Esophagus squamous epithelium (tissue), 5 donors: ENCODE results near the gene SH3TC1. TPM values are rescaled to one million over a fixed set of nuclear protein-coding genes. Genes with fewer than 3 reads are reported as not detected.

ENCODE experiments used
- DNase-seq: peaks from one replicate; lab custom pipeline; 2025; lab: John Stamatoyannopoulos, UW
- H3K27ac ChIP-seq, 4 donors: fragments of 200-600 bp; sonication (generic); one replicate each; pipeline ENCODE4 v1.5.1; 2016 to 2019; ENCODE audit warnings: mild to moderate bottlenecking in 1 of 4
- H3K27me3 ChIP-seq, 4 donors: fragments of 200-600 bp; sonication (generic); 1 replicate in 3 of 4; 2 replicates in 1 of 4; pipeline versions ENCODE4 v1.5.1 to v1.6.0; 2017 to 2021; ENCODE audit warnings: antibody characterized with exemption in 1 of 4
- H3K36me3 ChIP-seq, 3 donors: fragments of 200-600 bp; sonication (generic); one replicate each; pipeline ENCODE4 v1.5.1; 2016 to 2019
- H3K4me1 ChIP-seq, 3 donors: fragments of 200-600 bp; sonication (generic); one replicate each; pipeline ENCODE4 v1.5.1; 2017 to 2019
- H3K4me3 ChIP-seq, 4 donors: fragments of 200-600 bp; sonication (generic); 1 replicate in 3 of 4; 2 replicates in 1 of 4; pipeline ENCODE4 v1.5.1; 2016 to 2019; ENCODE audit warnings: mild to moderate bottlenecking in 2 of 4, moderate library complexity in 1 of 4
- H3K9me3 ChIP-seq, 3 donors: fragments of 200-600 bp; sonication (generic); one replicate each; pipeline ENCODE4 v1.5.1; 2016 to 2019
- POLR2A ChIP-seq, 4 donors: fragments of 450-650 bp; IDR thresholded peaks; one replicate each; pipeline ENCODE4 v1.6.1; 2017; ENCODE audit warnings: antibody characterized with exemption in 4 of 4, mild to moderate bottlenecking in 4 of 4, moderate library complexity in 3 of 4
- WGBS, 2 donors: methylation state at CpG; one replicate each; pipeline ENCODE4 v1.1.5; 2018; 5-methylcytosine and 5-hydroxymethylcytosine counted together
- intact Hi-C: fragments of 100-400 bp; cut with DNase I; formaldehyde crosslinking; loops from one replicate; pipeline ENCODE4 v1.15.0; 2022
- total RNA-seq, 4 donors: library from RNA; depleted of rRNA; stranded (reverse); fragments of >200 nt; gene quantifications; one replicate each; pipeline ENCODE4 v1.1.0, GENCODE V29; 2016
- TF ChIP-seq, protein P1 (sequence below), 6 experiments: fragments of 450-650 bp in 4 of 6; fragments of 200-600 bp in 2 of 6; sonication (generic) in 2 of 6; IDR thresholded peaks; one replicate each; pipeline ENCODE4 v1.5.1; 2016 to 2019; ENCODE audit warnings: antibody characterized with exemption in 6 of 6, mild to moderate bottlenecking in 4 of 6, moderate library complexity in 4 of 6
- donor health status: DM: yes; HTN: yes; CAD: no.

SH3TC1 gene
- total RNA-seq, 4 donors from 2014 or later: 24.6 to 31.2 (median 27.1) TPM

DNA sequence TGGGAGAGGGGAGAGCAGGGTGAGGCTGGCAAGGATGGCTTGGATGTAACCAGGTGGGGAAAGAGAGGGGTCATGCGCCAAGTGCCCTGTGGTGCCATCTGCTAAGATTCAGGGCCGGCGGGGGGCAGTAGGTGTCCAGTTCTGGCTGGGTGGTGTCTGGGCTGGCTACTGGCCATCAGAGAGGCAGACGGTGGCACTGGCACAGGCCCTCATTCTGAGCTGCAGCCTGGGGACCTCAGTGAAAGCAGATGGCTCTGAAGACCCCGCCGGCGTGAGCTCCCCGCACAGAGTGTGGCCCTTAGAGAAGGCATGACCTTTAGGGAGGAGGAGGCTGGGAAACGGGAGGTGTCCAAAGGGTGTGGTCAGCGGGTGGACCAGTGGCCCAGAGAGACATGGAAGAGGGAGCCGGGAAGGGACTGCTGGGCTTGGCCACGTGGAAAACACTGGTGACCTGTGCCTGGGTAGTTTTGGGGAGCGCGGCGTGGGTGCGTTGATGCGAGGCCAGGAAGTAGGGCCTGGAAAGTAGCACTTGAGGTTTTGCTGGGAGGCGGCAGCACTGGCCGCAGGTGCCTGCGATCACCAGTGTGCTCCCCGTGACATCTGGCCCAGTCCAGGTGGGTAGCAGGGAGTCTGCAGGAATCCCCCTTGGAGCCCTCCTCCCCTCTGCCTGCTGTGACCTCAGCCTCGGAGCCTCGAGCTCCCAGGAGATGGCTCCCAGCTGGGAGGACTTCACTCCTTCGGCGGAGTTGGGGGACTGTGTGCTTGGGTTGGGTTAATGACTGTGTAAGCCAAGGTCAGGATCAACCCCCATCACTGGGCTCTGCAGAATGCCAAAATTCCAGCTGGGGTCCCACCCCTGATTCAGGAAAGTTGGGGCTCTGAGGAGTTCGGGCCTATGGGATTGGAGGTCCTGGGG, 9.3 kb upstream of the SH3TC1 start:
- intact Hi-C loops: no loop called here
- Histone ChIP-seq H3K4me3 (no peak overlapping the region), H3K27me3 (no peaks in the 10 kb centered on the region), H3K4me1 (peaks cover 46 to 92% (median 65%) of the 10 kb centered on the region in 3 donors), H3K9me3 (no peaks in the 10 kb centered on the region), H3K27ac (peak overlapping the region; percentile 86 to 92 (median 88)), H3K36me3 (no peaks in the 10 kb centered on the region)
- no peak for DNase-seq
- WGBS, 2 donors: 83 to 88% methylated on average over 20 to 24 of the region's 26 CpGs
- no peak for TF ChIP-seq POLR2A (IDR thresholded peaks at IDR 0.05)
- TF ChIP-seq, protein P1, sequence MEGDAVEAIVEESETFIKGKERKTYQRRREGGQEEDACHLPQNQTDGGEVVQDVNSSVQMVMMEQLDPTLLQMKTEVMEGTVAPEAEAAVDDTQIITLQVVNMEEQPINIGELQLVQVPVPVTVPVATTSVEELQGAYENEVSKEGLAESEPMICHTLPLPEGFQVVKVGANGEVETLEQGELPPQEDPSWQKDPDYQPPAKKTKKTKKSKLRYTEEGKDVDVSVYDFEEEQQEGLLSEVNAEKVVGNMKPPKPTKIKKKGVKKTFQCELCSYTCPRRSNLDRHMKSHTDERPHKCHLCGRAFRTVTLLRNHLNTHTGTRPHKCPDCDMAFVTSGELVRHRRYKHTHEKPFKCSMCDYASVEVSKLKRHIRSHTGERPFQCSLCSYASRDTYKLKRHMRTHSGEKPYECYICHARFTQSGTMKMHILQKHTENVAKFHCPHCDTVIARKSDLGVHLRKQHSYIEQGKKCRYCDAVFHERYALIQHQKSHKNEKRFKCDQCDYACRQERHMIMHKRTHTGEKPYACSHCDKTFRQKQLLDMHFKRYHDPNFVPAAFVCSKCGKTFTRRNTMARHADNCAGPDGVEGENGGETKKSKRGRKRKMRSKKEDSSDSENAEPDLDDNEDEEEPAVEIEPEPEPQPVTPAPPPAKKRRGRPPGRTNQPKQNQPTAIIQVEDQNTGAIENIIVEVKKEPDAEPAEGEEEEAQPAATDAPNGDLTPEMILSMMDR (IDR thresholded peaks at IDR 0.05): no peak

DNA sequence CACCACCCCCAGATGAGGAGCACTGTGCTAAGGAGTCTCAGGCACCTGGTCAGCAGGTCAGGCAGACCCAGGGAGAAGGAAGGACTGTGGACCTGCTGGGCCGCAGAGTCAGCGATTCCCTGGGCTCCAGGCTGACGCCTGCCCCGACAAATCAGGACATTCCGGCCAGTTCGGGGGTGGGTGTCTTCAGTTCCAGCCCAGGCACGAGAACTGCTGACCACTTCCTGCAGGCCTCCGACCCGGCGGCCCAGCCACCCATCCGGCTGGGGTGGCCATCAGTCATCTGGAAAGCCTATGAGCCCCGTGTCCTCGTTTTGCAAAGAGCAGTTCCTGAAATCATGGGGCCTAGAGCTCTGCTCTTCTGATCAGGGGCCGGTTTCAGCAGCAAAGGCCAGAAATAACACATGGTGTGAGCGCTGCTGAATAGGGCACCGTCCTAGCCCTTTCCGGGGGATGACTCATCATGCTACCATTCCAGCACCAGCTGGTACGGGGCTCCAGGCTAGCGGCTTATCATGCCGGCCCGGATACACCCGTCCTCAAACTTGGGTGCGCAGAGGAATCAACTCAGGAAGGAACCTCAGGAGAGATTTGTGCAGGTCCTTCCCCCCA, 7.8 kb upstream of the SH3TC1 start:
- TF ChIP-seq POLR2A (IDR thresholded peaks at IDR 0.05): peak in 1 of 4 donors; percentile 45
- TF ChIP-seq, protein P1 (IDR thresholded peaks at IDR 0.05): no peak
- intact Hi-C loops: no loop called here
- DNase-seq: peak; percentile 34

DNA sequence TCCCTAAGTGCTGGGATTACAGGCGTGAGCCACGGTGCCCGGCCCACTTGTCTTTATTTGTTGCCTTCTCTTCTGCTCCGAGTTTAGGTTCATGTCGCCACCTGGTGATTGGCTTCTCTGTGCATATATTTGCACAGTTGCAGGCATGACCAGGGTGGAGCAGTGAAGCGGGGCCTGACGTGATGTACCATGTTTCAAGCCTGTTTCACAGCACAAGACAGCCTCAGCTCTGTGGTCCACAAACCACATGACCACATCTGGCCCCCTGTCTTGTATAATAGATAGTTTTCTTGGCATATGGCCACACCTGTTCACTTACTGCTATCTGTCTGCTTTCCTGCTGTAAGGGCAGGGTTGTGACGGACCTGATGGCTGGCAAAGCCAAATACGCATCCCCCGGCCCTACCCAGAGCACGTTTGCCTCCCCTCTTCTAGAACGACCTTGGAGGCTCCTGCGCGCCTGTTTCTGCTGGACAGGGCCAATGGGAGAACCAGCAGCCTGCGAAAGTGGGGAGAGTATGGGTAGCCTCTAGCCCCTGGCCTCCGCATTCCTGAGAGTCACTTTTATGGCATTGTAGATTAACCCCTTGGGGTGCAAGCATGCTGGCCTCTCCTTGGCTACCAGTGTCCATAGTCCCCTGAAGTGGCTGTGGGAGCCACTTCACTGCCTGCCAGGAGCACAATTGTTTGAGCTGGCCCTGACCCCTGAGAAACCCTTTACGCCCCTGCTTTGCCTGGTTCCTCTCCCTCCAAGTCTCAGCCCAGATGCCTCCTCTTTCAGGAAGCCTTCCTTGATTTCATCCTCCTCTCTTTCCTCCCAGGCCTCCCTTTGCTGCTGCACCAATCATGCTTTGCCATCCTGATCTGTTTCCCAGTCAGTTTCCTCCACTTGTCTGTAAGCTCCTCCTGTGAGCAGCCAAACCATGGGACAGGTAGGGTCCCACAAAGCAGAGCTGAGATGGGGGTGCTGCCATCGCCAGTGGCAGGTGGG, 6.0 kb upstream of the SH3TC1 start:
- Histone ChIP-seq H3K4me1 (peaks cover 46 to 100% (median 72%) of the 10 kb centered on the region in 3 donors), H3K27me3 (no peaks in the 10 kb centered on the region), H3K27ac (peak overlapping the region; percentile 58 to 89 (median 86)), H3K9me3 (no peaks in the 10 kb centered on the region), H3K4me3 (no peak overlapping the region), H3K36me3 (no peaks in the 10 kb centered on the region)
- TF ChIP-seq POLR2A (IDR thresholded peaks at IDR 0.05): no peak
- TF ChIP-seq, protein P1 (IDR thresholded peaks at IDR 0.05): peak; percentile 27 to 69 (median 46)
- no peak for DNase-seq
- intact Hi-C loops: no loop called here
- 29 to 44% methylated on average over 3 to 10 of the region's 18 CpGs for WGBS, 2 donors

More for the DNA sequence above, 7.8 kb upstream of the SH3TC1 start:
- H3K36me3 ChIP-seq: no peaks in the 10 kb centered on the region
- H3K9me3 ChIP-seq: no peaks in the 10 kb centered on the region
- peak overlapping the region; percentile 86 to 92 (median 88) for H3K27ac ChIP-seq
- H3K4me3 ChIP-seq: peak overlapping the region in 1 of 4 donors; percentile 21
- no peaks in the 10 kb centered on the region for H3K27me3 ChIP-seq
- H3K4me1 ChIP-seq: peaks cover 46 to 93% (median 68%) of the 10 kb centered on the region in 3 donors
- 67% methylated on average over 3 of the region's 23 CpGs; no CpG with 5 or more reads in 1 of the 2 donors for WGBS, 2 donors

DNA sequence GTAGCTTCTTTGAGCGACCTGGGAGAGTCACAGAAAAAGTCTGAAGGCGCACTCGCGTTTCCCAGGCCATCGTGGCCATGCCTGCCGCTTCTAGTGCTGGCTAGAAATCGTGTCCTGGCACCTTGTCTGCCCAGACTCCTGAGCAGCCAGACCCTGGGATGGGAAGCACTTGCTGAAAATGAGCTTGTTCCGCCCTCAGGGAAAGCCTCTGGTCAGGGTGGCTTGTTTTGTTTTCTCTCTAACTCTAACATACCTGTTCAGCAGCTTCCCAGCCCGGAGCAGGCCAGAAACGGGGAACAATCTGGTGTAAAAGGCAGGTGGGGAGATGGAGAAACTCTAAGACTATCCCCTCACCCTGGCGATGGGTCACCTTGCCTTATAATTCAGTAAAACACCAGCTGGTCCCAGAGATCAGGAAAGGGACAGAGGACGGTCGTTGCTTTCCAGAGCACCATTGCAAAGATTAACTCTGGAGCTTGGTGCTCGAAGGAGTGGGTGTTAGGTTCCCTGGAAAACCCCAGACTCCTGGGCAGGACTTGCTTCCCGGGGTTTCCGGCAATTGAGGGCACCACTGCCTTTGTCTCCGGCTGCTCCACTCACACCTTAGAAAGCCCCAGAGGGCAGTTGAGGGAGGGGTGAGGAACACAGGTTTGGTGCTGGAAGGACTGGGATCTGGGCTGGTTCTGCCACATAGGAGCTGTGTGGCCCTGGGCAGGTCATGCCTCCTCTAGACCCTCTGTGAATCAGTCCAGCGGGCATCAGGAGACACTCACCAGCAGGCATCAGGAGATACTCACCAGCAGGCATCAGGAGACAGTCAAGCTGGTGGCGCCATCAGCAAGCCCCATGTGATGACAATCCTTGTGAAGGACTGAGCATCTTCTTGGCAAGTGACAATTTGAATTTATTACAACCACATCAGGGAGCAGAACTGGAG, 4.5 kb upstream of the SH3TC1 start:
- WGBS, 2 donors: 57 to 60% methylated on average over 7 to 9 of the region's 19 CpGs
- intact Hi-C loops: no loop called here
- TF ChIP-seq, protein P1 (IDR thresholded peaks at IDR 0.05): no peak
- no peak for TF ChIP-seq POLR2A (IDR thresholded peaks at IDR 0.05)
- H3K4me1 ChIP-seq: peaks cover 49 to 100% (median 72%) of the 10 kb centered on the region in 3 donors
- no peaks in the 10 kb centered on the region for H3K27me3 ChIP-seq
- no peaks in the 10 kb centered on the region for H3K36me3 ChIP-seq
- no peaks in the 10 kb centered on the region for H3K9me3 ChIP-seq
- no peak overlapping the region for H3K4me3 ChIP-seq
- no peak for DNase-seq
- H3K27ac ChIP-seq: peak overlapping the region; percentile 30 to 86 (median 68)
